Posterior cingulate gyrus (tissue), 11 donors: ENCODE measurements around the gene SNCG.
"Not testable (repeated sequence)": the region's sequence is repeated elsewhere in the genome, so short reads cannot be mapped to it uniquely, and the experiment has no call there.

ENCODE experiments used
- DNase-seq, 10 donors: peaks; one replicate each; pipeline versions ENCODE4 v3.0.0 to v3.0.0-alpha.2; 2020 to 2021; ENCODE audit warnings: mixed read lengths in 3 of 10
- intact Hi-C: fragments of 100-400 bp; cut with DNase I; formaldehyde crosslinking; loops from one replicate; pipeline ENCODE4 v1.15.1; 2023

The SNCG gene

DNA sequence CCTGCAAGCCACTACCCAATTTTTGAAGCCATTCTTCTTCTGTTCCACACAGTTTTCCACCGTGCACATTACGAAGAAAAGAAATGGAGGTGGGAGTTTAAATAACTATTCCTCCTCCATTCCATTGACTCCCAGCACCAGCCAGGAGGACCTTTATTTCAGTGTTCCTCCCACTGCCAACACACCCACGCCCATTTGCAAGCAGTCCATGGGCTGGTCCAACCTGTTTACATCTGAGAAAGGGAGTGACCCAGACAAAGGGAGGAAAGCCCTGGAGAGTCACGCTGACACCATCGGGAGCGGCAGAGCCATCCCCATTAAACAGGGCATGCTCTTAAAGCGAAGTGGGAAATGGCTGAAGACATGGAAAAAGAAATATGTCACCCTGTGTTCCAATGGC lies 49.9 kb downstream of the SNCG start:
- DNase-seq, intact Hi-C loops: not testable (repeated sequence)

DNA sequence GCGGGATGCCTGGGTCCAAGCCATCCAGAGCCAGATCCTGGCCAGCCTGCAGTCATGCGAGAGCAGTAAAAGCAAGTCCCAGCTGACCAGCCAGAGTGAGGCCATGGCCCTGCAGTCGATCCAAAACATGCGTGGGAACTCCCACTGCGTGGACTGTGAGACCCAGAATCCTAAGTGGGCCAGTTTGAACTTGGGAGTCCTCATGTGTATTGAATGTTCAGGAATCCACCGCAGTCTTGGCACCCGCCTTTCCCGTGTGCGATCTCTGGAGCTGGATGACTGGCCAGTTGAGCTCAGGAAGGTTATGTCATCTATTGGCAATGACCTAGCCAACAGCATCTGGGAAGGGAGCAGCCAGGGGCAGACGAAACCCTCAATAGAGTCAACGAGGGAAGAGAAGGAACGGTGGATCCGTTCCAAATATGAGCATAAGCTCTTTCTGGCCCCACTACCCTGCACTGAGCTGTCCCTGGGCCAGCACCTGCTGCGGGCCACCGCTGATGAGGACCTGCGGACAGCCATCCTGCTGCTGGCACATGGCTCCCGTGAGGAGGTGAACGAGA lies 50.8 kb downstream of the SNCG start:
- DNase-seq, intact Hi-C loops: not testable (repeated sequence)
